HG02870 (cell line): Measurements from ENCODE around the gene DOLK.

ENCODE experiments used
- ATAC-seq: cut with Tn5 transposase; IDR thresholded peaks from one replicate; pipeline ENCODE4 v1.9.1; 2021; ENCODE audit warnings: mild to moderate bottlenecking, moderate library complexity; ENCODE audit not compliant: unreplicated experiment

DOLK gene

GRCh38 chr9:128909859-128910258 is 37.5 kb downstream of the DOLK start:
- no peak for ATAC-seq

- ATAC-seq = no peak
Observed at GRCh38 chr9:128908372-128908771, 39.0 kb downstream of the DOLK start.

DNA sequence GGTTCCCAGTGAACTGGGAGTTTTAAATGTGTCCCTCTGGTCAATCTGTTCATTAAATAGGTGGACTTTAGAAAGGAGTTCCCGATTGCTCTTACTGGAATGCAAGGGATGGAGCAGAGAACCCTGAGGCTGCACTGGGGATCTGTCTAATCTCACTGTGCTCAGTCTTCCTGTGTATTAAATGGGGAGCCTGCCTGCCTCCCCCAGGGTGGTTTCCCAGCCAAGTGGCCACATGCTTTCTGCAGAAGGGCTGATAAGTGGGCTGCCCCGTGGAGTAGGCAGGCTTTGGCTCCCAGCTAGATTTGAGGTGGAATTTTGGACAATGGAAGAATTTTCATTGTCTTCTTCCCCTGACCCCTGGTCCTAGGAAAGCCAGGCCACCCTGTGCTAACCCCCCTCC is 40.7 kb downstream of the DOLK start:
- ATAC-seq = no peak

DNA sequence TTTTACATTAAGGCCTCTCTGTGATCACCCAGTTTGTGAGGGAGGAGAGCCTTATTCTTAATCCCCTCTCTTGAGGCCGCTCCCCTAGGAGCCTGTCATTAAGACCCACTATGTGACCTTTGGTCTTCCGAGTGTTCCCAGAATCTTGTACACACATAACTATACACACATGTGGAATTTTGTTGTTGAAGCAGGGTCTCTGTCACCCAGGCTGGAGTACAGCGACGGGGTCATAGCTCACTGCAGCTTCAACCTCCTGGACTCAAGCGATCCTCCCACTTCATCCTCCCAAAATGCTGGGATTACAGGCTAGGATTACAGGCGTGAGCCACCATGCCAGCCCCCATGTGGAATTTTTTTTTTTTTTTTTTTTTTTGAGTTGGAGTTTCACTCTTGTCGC is 41.4 kb downstream of the DOLK start:
- no peak for ATAC-seq

- no peak for ATAC-seq
Observed at GRCh38 chr9:128903871-128904620, 43.4 kb downstream of the DOLK start.

DNA sequence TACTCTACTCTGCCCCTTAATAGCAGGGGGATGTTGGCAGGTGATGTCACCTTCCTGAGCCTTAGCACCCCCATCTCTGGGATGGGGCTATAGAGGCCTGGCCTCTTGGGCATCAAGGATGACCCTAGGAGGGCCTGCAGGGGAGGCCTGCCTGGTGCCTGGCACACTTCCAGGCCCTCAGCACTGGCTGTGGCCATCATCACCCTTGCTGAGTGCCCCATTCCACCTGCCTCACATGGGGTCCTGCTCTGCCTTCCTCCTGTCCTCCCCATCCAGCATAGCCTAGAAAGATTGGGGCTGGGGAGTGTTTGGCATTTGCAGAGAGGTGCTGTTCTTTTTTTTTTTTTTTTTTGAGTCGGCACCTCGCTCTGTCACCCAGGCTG is 44.3 kb downstream of the DOLK start:
- ATAC-seq = no peak

- ATAC-seq = peak; percentile 68
Observed at GRCh38 chr9:128902351-128903078, 44.9 kb downstream of the DOLK start.

GRCh38 chr9:128901822-128902221 is 45.6 kb downstream of the DOLK start:
- ATAC-seq = no peak

GRCh38 chr9:128901379-128901778 is 46.0 kb downstream of the DOLK start:
- ATAC-seq = no peak

GRCh38 chr9:128899566-128900322 is 47.7 kb downstream of the DOLK start:
- ATAC-seq = no peak

- ATAC-seq = no peak
Observed at GRCh38 chr9:128898845-128899565, 48.4 kb downstream of the DOLK start.

GRCh38 chr9:128898382-128898781 is 49.0 kb downstream of the DOLK start:
- no peak for ATAC-seq

GRCh38 chr9:128895556-128895955 is 51.8 kb downstream of the DOLK start:
- no peak for ATAC-seq
